Measurements from ENCODE around the gene AKAP7.

Gene AKAP7

DNA sequence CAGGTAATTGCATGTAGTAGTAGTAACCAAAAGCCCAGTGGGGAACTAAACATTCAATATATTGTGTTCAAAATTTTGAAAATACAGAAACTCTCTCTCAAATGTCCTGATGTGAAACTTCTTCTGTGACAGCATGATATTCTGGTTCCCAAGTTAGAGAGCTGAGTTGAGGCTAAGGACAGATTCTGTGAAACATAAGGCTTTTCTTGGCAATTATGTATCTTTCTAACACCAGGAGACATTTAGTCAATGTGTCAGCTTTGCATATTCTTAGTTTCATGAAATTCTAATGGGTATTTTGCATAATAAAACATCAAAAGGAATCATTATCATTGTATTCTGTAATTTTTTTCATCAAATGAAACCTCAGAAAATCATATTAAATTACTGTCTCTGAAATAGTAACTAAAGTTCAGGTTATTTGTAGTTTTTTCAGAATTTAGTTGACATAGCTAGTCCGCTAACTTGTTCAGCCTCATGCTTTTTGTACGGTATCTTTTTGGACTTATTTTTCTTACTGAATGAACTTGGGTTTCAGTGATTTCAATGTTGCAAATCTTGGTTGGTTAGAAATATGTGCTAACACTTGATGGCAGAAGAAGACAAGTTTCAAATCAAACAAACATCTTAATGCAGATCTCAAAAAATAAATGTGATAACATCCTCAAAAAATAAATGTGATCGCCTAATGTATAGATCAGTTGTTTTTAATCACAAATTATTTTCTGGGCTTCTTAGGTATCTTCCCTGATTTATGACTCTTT is 70.4 kb downstream of the AKAP7 start:
- DNase-seq = no peak

DNA sequence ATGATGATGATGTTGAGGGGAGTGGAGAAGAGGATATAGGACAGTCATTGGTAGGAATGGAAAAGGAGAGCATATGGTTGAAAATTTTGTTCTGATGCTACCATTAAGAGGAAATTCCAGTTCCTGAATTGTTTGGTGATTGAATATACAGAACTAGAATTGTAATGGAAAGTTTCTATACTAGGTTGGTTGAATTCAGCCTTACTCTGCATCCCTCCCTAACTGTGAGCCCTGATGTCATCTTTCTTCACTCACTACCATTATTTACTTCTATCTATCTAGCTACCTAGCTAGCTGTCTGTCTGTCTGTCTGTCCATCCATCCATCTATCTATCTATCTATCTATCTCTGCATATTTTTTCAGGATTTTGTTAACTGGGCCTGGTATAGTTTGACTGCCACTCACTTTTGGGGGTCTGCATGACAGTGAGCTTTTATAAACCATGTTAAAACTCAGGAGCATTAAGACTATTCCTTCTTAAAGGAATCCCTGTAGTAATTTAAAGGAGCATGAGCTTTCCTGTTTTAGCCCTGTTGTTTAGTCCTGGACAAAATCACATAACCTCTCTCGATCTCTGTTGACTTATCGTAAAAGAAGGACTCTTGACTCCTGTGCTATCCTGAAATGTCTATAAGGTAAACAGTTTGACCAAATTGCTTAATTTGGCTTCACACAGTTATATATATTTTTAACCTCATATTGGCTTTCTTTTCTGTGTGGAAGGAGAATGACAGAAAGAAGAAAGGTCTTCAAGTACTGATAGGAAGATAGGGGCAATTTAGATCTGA is 71.4 kb downstream of the AKAP7 start:
- no peak for DNase-seq

DNA sequence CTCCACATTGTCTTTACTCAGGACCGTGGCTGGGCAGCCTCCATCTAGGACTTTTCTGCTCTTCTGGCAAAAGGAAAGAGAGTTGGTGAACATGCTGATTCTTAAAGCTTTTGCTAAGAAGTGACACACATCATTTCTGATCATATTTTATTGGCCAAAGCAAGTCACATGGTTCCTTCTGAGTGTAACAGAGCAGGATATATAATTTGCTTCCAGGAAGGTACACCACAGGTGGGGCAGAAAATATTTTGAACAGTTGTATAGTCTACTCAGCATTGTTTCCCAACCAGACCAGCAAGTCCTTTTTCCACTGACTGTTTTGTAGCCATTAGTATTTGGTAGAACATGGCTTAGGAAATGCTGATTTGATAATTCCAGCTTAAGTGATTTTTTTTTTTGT is 73.5 kb downstream of the AKAP7 start:
- no peak for DNase-seq

DNA sequence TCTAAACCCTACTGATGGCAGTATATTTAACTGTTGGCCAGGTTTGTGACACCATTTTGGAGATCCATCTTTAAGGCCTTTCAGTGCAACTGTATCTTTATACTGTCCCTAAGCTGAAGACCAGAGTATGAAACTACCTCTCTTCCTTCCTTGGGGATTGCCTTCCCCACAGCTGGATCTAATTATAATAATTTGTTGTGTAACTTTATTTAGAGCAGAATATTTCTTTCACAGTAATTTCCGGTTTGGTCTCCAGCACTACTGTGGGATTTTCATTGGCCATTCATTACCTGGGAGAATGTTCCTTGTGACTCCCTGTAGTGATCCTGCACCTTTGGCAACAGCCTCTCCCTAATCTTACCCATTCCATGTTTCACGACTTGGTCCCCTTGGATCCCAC is 75.2 kb downstream of the AKAP7 start:
- no peak for DNase-seq

DNA sequence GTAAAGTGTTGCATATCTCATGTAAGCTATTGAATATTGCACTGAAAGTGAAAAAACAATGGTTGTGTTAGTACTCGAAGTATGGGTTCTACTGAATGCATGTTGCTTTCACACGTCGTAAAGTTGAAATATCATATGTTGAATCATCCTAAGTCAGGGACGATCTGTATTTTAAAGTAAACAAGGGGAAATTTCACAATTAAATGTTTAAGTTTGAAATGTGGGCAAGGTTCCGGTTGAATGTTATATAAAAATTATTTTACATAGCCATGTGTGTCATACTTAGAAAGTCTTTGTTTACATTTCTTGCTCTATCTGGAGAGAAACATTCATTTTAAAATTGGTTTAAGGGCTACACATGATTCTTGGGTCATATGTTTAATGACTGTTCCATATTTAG is 76.8 kb downstream of the AKAP7 start:
- DNase-seq = no peak

DNA sequence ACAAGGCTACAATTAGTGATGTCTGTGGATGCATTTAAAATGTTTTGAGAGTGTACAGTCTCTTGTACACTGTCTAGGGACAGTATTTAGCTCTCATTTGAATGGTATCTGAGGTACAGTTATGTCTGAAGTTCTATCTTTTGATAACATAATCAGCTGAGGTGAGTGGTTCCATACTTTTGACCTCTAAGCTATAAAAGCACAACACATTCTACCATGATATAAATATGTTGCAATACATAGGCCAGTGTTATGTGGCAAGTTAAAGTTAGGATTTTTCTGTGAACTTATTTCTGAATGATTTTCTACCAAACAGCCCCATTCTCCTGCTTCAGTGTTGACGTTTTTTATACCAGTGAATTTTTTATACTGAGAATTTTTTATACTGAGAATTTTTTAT is 77.6 kb downstream of the AKAP7 start:
- no peak for DNase-seq

DNA sequence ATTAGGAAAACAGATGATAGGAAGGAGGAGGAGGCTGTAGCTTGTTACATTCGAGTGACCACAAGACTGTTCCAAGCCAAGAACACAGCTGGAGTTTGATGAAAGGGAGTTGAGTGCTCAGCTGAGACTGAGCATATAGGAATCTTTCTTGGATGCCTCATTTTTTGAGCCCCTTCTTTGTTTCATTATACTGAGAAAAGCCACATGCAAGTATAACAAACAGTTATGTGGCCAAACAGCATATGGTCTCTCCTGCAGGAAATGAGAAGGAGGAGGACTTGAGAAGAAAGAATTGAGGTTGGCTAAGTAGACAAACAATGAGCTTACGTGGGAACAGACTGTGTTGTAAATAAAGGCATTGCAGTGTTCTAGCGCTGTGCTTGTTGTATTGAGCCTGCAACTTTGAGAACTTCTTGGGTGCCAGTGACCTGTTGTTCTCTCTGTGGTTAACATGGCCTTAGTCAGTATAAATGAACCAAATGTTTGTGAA is 78.3 kb downstream of the AKAP7 start:
- DNase-seq = no peak

DNA sequence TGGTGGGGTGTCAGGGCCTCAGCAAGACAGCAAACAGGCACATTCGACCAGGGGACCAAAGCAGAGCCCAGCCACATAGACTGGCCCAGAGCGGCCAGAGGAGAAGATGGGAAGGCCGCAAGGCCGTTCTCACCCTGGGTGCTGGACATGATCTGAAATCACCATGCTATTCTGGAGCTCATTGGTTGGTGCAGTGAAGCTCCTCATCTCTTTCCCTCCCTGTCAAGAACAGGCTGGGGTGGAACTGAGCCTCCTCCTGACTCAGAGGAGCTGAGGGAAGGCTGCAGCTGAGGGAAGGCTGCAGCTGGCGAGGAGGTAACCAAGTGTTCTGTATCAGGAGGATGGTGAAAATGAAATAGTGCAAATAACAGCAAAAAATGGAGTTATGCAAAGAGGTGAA is 80.0 kb downstream of the AKAP7 start:
- DNase-seq = no peak

DNA sequence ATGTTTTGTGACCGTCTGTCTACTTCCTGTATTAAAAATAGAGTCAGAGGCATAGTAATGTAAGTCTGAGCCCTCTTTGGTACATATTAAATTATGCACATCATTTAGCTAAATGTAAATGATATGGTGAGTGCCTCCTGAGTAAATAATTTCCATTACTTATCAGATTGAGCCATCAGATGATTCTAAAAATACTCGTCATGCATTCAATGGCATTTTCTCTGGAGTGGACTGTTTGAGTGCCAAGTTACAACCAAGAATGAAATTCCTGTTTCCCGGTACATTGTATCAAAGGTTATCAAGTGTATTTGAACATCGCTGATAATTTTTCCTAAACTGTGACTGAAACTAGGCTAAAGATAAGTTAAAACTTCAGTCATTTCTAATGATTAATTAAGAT is 81.0 kb downstream of the AKAP7 start:
- no peak for DNase-seq

DNA sequence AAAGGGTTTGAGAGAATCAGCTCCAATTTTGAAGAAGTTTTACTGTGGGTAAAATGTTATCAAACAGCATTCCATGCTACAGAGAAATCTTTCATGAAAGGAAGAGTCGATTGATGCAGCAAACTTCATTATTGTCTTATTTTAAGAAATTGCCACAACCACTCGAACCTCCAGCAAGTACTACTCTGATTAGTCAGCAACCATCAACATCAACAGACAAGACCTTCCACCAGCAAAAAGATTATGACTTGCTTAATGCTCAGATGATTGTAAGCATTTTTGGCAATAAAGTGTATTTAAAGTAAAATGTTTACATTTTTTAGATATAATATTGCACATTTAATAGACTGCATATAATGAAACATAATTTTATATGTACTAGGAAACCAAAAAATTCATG is 87.5 kb downstream of the AKAP7 start:
- DNase-seq = no peak

DNA sequence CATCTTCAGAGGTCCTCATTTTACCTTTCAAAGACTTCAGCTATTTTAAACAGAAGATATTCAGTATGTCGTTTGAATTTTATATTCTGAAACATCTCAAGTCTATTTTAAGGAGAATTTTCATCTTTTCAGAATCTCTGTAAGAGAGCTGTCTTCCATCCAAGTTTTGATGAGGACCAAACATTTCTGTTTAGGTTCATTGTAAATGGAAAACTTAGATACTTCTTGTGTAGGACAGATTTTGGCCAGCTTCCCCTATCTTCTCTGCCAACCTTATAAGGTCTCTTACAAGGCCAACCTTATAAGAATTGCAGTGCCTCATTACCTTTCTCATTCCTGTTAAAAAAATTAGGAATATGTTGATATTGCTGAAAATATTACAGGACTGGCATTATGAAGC is 88.1 kb downstream of the AKAP7 start:
- no peak for DNase-seq

DNA sequence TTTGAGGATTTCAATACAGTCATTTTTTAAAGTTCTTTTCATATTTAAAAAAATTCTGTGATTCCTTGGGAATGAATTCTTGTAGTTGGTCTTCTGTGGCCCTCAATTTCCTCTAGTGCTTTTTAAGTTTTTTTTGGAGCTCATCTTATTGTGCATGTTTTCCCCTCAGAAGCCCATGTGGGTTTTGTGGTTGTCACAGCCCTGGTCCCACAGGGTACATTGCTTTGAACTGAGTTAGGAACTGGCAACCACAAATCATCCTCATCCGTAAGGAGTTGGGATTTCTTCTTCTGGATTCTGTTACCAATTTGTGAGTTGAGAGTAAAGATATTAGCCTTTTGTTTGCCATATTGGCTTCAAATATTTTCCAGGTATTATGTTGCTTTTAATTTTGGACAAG is 89.9 kb downstream of the AKAP7 start:
- no peak for DNase-seq

DNA sequence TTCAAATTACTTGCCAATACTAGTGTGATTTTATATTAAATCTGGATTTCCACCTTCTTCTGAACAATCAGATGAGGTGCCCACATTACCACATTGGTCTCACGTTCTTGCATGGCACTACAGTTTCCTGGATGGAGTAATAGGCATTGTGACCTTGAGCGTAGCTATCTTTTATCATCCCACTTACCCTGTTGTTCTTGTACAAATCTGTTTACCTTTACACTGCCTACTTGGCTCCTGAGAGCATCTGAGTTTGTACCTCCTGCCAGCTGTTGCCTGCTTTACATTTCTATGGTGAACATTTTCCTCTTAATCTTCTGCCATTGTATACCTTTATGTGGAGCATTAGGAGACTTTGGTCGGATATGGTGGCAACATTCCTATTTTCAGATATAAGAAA is 90.7 kb downstream of the AKAP7 start:
- no peak for DNase-seq

DNA sequence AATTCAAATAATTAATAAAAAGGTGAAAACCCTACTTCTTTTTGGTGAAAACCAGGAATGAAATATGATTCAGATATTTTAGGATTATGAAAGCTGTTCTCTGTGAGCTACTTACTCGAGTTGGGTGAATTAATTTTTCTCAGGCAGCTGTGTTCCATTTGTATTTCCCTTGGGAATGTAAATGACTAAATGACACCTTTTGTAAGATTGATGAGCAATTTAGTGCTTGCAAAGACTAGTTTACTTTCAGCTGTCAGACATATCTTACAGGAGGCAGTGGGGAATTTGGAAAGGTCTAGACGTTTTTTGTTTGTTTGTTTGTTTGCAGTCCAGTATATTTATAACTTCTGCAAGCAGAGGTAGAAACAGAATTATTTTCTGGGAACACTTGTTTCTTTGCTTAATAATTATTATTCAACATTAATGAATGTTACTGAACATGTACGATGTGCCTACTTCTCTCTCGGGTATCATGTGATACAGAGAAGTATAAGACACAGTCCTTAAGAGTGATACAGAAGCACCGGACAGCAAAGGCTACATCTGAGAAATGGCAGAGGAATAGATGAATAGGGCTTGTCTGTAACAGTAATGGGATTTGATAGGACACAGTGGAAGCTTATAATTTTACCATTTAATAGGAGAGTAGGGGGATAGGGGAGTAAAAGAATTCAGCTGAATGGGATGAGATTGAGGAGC is 91.3 kb downstream of the AKAP7 start:
- no peak for DNase-seq

DNA sequence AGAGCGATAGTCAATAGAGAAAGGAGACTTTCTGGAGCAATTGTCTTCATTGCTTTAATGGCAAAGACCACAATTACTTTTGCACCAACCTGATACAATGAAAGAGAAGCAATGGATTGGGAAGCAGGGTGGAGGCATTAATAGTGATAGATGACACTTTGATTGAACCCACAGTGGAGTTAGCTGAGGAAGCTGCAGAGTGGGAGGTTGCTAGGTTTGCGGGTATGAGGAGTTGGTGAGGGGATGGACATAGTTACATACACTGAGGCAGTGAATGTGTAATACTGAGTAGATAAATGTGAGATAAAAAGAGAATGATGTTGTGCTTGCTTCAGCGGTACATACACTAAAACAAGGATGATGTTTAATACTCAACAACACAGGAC is 91.9 kb downstream of the AKAP7 start:
- no peak for DNase-seq

DNA sequence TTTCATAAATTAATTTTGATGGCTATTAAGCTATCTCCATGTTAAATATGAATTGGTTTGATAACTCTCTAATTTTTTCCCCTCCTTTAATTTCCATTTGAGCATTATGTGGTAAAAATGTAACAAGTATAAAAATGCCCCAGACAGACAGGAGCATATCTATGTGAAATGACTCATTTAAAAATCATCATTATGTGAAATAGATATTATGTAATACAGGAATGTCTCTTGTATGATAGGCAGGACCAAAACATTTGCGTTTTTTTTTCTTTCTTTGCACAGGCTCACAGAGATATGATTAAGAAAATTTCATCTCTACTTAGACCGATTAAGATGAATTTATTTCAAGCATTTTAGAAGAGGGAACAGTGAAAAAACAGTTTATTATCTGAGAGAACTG is 95.8 kb downstream of the AKAP7 start:
- DNase-seq = peak; percentile 37

DNA sequence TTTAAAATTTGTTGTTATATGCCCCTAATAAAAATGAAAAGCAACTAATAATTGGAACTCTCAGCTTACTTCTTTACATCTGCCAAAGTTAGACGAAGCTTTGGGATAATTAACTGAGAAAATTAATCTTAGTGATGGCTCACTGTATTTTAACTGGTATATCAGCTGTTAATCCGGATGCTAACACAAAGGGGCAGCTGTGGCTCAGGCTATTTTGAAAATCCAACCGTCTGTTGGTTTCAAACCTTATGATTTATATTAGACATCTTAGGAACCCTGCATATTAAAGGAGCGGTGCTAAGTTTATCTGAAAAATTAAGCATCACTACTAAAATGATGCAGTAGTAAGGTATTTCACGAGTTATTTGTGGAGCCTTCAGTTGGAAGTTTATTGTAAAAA is 96.6 kb downstream of the AKAP7 start:
- no peak for DNase-seq

DNA sequence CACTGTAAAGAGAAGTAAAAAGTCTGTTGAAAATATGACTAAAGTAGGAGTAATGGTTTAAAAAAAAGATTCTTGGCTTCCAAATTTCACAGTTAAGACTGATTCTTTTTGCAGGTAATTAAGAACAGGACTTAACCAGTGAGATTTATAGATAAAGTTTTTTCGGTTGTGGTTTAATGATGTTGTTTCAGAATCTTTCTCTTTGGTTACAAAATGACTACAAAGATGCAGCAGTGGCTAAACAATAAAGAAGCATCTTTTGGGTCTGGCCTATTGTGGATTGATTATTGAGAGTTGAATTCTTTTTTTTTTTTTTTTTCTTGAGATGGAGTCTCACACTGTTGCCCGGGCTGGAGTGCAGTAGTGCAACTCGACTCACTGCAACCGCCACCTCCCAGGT is 109.7 kb downstream of the AKAP7 start:
- no peak for DNase-seq

DNA sequence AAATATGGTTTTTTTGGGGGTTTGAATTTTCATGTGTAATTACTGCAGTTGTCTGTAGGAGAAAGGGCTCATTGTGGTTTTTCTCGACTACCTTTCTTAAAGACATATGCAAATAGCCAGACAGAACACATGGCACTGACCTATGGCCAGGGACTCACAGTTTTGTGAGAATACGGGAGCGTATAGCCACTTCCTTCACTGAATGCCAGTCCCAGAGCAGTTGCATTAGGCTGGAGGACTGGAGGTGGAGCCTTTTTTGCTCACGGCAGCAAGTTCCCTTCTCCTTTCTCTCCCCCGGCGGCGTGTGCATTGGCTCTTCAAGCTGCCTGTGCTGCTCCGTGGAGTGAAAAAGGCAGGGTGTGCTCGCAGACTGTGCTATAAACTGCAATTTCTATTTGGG is 114.9 kb downstream of the AKAP7 start:
- no peak for DNase-seq

DNA sequence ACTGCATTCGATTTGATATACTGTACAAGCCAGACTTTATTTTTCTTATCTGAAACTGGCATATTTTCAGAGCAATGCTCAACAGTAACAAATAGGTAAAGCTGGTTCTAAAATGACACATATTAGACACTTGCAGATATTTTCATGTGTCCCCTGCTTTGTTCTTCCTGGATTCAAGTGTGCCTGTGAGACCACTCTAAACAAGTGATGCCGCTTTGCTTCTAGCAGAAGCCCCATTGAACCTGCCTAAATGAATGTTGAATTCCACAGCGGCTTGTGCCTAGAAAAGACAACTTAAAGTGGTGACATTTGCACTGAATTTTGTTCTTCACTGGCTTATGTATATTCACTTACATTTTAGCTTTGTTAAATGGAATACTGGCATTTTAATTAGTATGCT is 115.7 kb downstream of the AKAP7 start:
- DNase-seq = no peak

DNA sequence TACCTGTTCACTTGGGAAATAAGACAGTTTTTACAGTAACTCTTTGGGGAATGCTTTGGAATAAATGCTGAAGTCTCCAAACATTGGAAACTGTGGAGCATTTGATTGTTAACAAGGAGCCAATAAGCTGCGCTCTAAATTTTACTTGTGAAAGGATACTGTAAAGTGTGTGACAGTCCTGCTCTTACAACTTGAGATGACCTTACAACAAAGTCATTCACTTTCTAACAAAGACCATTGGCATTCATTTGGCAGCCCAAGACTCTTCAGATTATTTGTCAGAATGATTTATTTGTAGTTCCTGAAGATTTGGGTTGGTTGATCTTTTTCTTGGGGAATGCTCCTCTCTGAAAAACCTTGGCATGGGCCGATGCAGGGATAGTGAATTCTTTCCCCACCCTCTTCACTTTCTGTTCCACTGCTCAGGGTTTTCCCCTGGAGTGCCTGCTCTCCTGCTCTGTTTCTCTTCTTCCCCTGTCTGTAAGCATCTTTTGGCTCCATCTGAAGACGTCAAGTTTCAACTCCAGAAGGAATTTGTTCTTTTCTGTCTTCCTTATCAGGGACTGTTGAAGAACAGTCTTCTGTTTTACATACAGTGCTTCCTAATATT is 116.4 kb downstream of the AKAP7 start:
- no peak for DNase-seq

DNA sequence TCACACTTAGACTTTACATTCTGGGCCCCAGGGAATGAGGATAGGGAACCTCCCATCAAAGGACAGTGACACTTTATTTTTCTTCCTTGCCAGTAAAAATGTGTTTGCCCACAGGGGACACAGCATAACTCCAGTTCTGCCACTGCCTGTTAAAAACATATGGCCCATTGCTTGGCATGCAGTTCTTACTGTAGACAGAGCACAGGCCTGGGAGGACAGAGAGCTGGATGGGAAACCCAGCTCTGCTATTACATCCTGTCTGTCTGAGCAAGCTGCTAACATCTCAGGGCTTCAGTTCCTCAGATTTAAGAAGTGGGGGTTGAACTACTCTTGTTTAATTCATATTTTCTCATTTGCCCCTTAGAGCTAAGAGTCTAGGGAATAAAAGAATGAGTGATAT is 120.2 kb downstream of the AKAP7 start:
- no peak for DNase-seq

DNA sequence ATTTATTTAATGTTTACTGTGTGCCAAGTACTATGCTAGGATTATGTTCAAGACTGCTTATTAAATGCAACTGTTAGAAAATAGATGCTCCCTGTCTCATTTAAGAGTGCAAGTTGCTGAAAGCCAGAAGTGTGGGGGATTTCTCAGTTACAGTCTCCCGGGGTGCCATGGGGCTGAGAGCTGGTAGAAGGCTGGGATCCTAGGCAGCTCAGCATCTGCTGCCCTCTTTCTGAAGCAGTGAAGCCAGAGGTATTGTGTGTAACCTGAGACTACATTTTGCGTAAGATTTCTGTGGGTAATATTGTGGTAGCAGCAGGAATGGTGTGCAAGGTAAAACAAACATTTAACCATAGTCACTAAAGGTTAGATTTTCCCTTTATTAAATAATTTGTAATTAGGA is 120.6 kb downstream of the AKAP7 start:
- no peak for DNase-seq

DNA sequence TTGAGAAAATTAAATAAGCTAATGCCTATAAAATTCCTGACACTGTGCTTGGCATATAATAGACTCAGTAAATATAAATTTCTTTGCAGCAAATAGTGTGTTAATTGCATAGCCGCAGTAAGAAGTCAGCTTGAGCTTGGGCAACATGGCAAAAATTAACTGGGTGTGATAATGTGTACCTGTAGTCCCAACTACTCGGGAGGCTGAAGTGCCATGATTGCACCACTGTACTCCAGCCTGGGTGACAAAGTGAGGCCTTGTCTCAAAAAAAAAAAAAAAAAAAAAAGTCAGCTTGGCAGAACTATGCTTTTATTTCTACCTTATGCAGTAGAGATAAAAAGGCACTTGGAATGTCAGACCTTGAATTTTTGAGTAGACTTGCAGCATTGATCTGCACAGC is 121.8 kb downstream of the AKAP7 start:
- DNase-seq = no peak

All from NCI-H226 (cell line).